Suppressor macrophage treated with lipopolysaccharide for 1 hour (primary cell): ENCODE results near the gene PLEKHM2.
"Not testable (repeated sequence)": the region's sequence is repeated elsewhere in the genome, so short reads cannot be mapped to it uniquely, and the experiment has no call there.

ENCODE experiments used
- DNase-seq, 3 donors: peaks; one replicate each; pipeline ENCODE4 v3.0.0-alpha.2; 2020 to 2022

PLEKHM2 gene

GRCh38 chr1:15684042-15684461, at the start of gene PLEKHM2:
Gene PLEKHM2, plus strand, starts transcription at chr1:15684320. Its CDS starts 239 bp downstream, at chr1:15684559.
- DNase-seq = peak; percentile 73 to 91 (median 78)

GRCh38 chr1:15636436-15636835, 47.7 kb upstream of the PLEKHM2 start:
- no peak for DNase-seq

- no peak for DNase-seq
These were observed 46.3 kb upstream of the PLEKHM2 start for GRCh38 chr1:15637826-15638225.

GRCh38 chr1:15639262-15639661, 44.9 kb upstream of the PLEKHM2 start:
- DNase-seq = no peak

- no peak for DNase-seq
These were observed 44.2 kb upstream of the PLEKHM2 start for GRCh38 chr1:15639931-15640330.

- DNase-seq = peak in 2 of 3 donors; percentile 20 to 35
These were observed 43.5 kb upstream of the PLEKHM2 start for GRCh38 chr1:15640667-15641066.

- DNase-seq = no peak
These were observed 34.2 kb upstream of the PLEKHM2 start for GRCh38 chr1:15649937-15650336.

GRCh38 chr1:15650433-15650832, 33.7 kb upstream of the PLEKHM2 start:
- DNase-seq = no peak

- DNase-seq = not testable (repeated sequence)
These were observed 32.0 kb upstream of the PLEKHM2 start for GRCh38 chr1:15652130-15652529.

GRCh38 chr1:15654091-15654690, 29.9 kb upstream of the PLEKHM2 start:
- DNase-seq = no peak

GRCh38 chr1:15656464-15656863, 27.7 kb upstream of the PLEKHM2 start:
- DNase-seq = peak in 2 of 3 donors; percentile 18 to 24

- DNase-seq = peak; percentile 19 to 51 (median 46)
These were observed 27.1 kb upstream of the PLEKHM2 start for GRCh38 chr1:15657021-15657420.

GRCh38 chr1:15660151-15660550, 24.0 kb upstream of the PLEKHM2 start:
- DNase-seq = no peak

GRCh38 chr1:15662477-15662876, 21.6 kb upstream of the PLEKHM2 start:
- no peak for DNase-seq

GRCh38 chr1:15663925-15664324, 20.2 kb upstream of the PLEKHM2 start:
- no peak for DNase-seq

- no peak for DNase-seq
These were observed 16.8 kb upstream of the PLEKHM2 start for GRCh38 chr1:15667362-15667761.

- DNase-seq = no peak
These were observed 15.9 kb upstream of the PLEKHM2 start for GRCh38 chr1:15668089-15668754.

GRCh38 chr1:15669074-15669473, 15.0 kb upstream of the PLEKHM2 start:
- no peak for DNase-seq

- DNase-seq = no peak
These were observed 14.3 kb upstream of the PLEKHM2 start for GRCh38 chr1:15669864-15670263.

GRCh38 chr1:15671430-15671829, 12.7 kb upstream of the PLEKHM2 start:
- no peak for DNase-seq

- peak; percentile 73 to 74 (median 74) for DNase-seq
These were observed 9.5 kb upstream of the PLEKHM2 start for GRCh38 chr1:15674386-15675159.

GRCh38 chr1:15676010-15676409, 8.1 kb upstream of the PLEKHM2 start:
- peak; percentile 50 to 65 (median 53) for DNase-seq
